SK-N-SH (cell line): ENCODE data around the gene NIT2. TPM values are rescaled to one million over a fixed set of nuclear protein-coding genes. Genes with fewer than 3 reads are reported as not detected.

Experiments
- CTCF ChIA-PET: fragments of 300-600, 350-600 bp; formaldehyde crosslinking; extraction: SDS; loops from one replicate; lab custom pipeline; 2021; lab: Yijun Ruan, JAX
- POLR2A ChIA-PET: fragments of 350-600 bp; sonication (Branson Sonifier 250); formaldehyde crosslinking; extraction: SDS; loops from one replicate; lab custom pipeline; 2020; ENCODE audit warnings: antibody characterized with exemption, inconsistent platforms; lab: Yijun Ruan, JAX
- DNase-seq: peaks from one replicate; pipeline ENCODE4 v3.0.0; 2012
- H2AFZ ChIP-seq: fragments of 200-600 bp; sonication (generic); 2 replicates; pipeline ENCODE4 v1.8.1; 2016; ENCODE audit warnings: antibody characterized with exemption, mild to moderate bottlenecking, low read depth
- H3F3A ChIP-seq: fragments of 200-600 bp; sonication (generic); replicated peaks from 2 replicates; pipeline ENCODE3; 2016; ENCODE audit warnings: antibody characterized with exemption, mild to moderate bottlenecking; ENCODE audit not compliant: insufficient read depth
- H3K27ac ChIP-seq, 2 experiments: fragments of 200-500 bp in 1 of 2; fragments of 200-600 bp in 1 of 2; sonication (Bioruptor generic) in 1 of 2; sonication (generic), shearing (Covaris generic) in 1 of 2; 2 replicates each; pipeline versions ENCODE4 v1.5.1 to v1.6.1; 2014 to 2016; ENCODE audit warnings: low read depth in 2 of 2, inconsistent platforms in 1 of 2, low read length in 1 of 2, mild to moderate bottlenecking in 1 of 2, mixed read lengths in 1 of 2
- H3K27me3 ChIP-seq: fragments of 200-600 bp; sonication (generic), shearing (Covaris generic); 2 replicates; pipeline ENCODE4 v1.6.1; 2016; ENCODE audit warnings: mixed run types; ENCODE audit not compliant: insufficient read depth
- H3K36me3 ChIP-seq, 2 experiments: fragments of 200-500 bp in 1 of 2; fragments of 200-600 bp in 1 of 2; sonication (Bioruptor generic) in 1 of 2; sonication (generic) in 1 of 2; replicated peaks in 1 of 2; 2 replicates each; pipeline versions ENCODE3 to v1.5.1; 2014 to 2016; ENCODE audit warnings: low read length in 1 of 2, mild to moderate bottlenecking in 1 of 2; ENCODE audit not compliant: insufficient read depth in 2 of 2, control insufficient read depth in 1 of 2
- H3K4me1 ChIP-seq, 2 experiments: fragments of 200-500 bp in 1 of 2; fragments of 200-600 bp in 1 of 2; sonication (Bioruptor generic) in 1 of 2; sonication (generic), shearing (Covaris generic) in 1 of 2; 2 replicates each; pipeline versions ENCODE4 v1.5.1 to v1.6.1; 2014 to 2016; ENCODE audit warnings: low read depth in 1 of 2, low read length in 1 of 2, mixed run types in 1 of 2; ENCODE audit not compliant: insufficient read depth in 2 of 2, control insufficient read depth in 1 of 2
- H3K4me2 ChIP-seq: fragments of 200-600 bp; sonication (generic), shearing (Covaris generic); 2 replicates; pipeline ENCODE4 v1.6.1; 2017; ENCODE audit warnings: mixed run types
- H3K4me3 ChIP-seq, 2 experiments: fragments of 200-500 bp in 1 of 2; fragments of 200-600 bp in 1 of 2; sonication (Bioruptor generic) in 1 of 2; sonication (generic), shearing (Covaris generic) in 1 of 2; 2 replicates each; pipeline versions ENCODE4 v1.5.1 to v1.8.1; 2014 to 2016; ENCODE audit warnings: low read depth in 2 of 2, inconsistent platforms in 1 of 2, low read length in 1 of 2, mild to moderate bottlenecking in 1 of 2, mixed read lengths in 1 of 2, moderate library complexity in 1 of 2
- H3K79me2 ChIP-seq: fragments of 200-600 bp; sonication (generic); 2 replicates; pipeline ENCODE4 v1.8.1; 2017; ENCODE audit warnings: mild to moderate bottlenecking; ENCODE audit not compliant: insufficient read depth
- H3K9ac ChIP-seq: fragments of 200-600 bp; sonication (generic); 2 replicates; pipeline ENCODE4 v1.6.1; 2017; ENCODE audit warnings: mixed run types
- H3K9me2 ChIP-seq: fragments of 200-600 bp; sonication (generic); 2 replicates; pipeline ENCODE4 v1.6.1; 2017; ENCODE audit warnings: mixed run types
- H3K9me3 ChIP-seq: fragments of 200-600 bp; sonication (generic); 2 replicates; pipeline ENCODE4 v1.6.1; 2017; ENCODE audit warnings: mixed run types, mild to moderate bottlenecking, moderate library complexity
- H4K20me1 ChIP-seq: fragments of 200-600 bp; sonication (generic); 2 replicates; pipeline ENCODE4 v1.6.1; 2017; ENCODE audit warnings: mild to moderate bottlenecking, mixed run types; ENCODE audit not compliant: insufficient read depth
- POLR2AphosphoS5 ChIP-seq: IDR thresholded peaks from 2 replicates; pipeline ENCODE4 v1.6.1; 2012; ENCODE audit warnings: low read depth, low read length
- RAD21 ChIP-seq: IDR thresholded peaks from 2 replicates; pipeline ENCODE4 v1.6.1; 2012; ENCODE audit warnings: mild to moderate bottlenecking, low read length
- RFX5 ChIP-seq: IDR thresholded peaks from 2 replicates; pipeline ENCODE4 v1.6.1; 2012; ENCODE audit warnings: mild to moderate bottlenecking, improper control_type of control experiment, low read length
- TAF1 ChIP-seq: IDR thresholded peaks from 2 replicates; pipeline ENCODE4 v1.6.1; 2012; ENCODE audit warnings: low read depth, mild to moderate bottlenecking, low read length, moderate library complexity, borderline replicate concordance
- WGBS: methylation state at CpG from one replicate; pipeline ENCODE4 v1.1.6; 2017; ENCODE audit warnings: low lambda C conversion rate; 5-methylcytosine and 5-hydroxymethylcytosine counted together
- polyA plus RNA-seq, 3 experiments: library from polyadenylated mRNA; depleted of rRNA; stranded (reverse); fragments of >200 nt; gene quantifications; 2 replicates each; pipeline ENCODE4 v1.2.3, GENCODE V29; 2012
- TF ChIP-seq, protein P1 (sequence below): IDR thresholded peaks from 2 replicates; pipeline ENCODE4; 2012
- TF ChIP-seq, protein P2 (sequence below): fragments of 150-350 bp; IDR thresholded peaks from 2 replicates; pipeline ENCODE4 v1.6.1; 2017; ENCODE audit warnings: antibody characterized with exemption, low read length, low read depth, borderline replicate concordance
- TF ChIP-seq, protein P3 (sequence below): IDR thresholded peaks from 2 replicates; pipeline ENCODE4 v1.4.0; 2012; ENCODE audit warnings: low read depth, borderline replicate concordance

NIT2 gene
- polyA plus RNA-seq, 1 of the 3 experiments (the other 2 are of a cell fraction) = 28.6 TPM

DNA sequence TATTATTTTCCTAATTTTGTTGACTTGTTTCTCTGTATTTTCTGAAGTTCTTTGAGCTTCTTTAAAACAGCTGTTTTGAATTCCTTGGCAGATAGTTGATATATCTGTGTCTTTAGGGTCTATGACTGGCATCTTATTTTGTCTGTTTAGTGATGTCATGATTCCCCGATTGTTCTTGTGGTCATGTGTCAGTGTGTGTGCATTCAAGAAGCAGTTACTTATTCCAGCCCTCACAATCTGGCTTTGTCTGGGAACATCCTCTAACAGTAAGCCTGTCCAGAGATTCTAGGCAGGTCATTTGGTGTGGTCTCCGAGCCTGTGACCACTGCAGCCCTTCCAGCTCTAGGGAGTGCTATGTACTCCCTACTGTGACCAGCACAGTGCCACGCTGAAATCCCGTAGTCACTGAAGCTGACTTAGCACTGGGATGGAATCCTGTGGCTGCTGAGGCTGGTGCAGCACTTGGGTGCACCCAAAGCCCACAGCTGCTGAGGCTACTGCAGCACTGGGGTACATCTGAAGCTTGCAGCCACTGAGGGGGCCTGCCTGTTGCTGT is 73.5 kb downstream of the NIT2 start:
- no peak for DNase-seq
- Histone ChIP-seq H3K4me3 (no peak overlapping the region), H3K9ac (no peak overlapping the region), H3K9me3 (peaks cover 6% of the 10 kb centered on the region), H3K4me2 (no peak overlapping the region), H4K20me1 (no peaks in the 10 kb centered on the region), H3K27ac (no peak overlapping the region), H3K4me1 (no peaks in the 10 kb centered on the region; a peak in 2 of 4 replicates), H2AFZ (no peak overlapping the region), H3K9me2 (no peaks in the 10 kb centered on the region), H3F3A (no peaks in the 10 kb centered on the region), H3K36me3 (peaks cover 2 to 24% of the 10 kb centered on the region in 2 experiments), H3K79me2 (peaks cover 48% of the 10 kb centered on the region), H3K27me3 (no peaks in the 10 kb centered on the region)
- ChIA-PET POLR2A (no interaction called here), CTCF (interaction anchor here (1.1 kb wide), 1 partner anchor 19 kb away, joined by 3 read pairs; no protein-coding TSS in a partner anchor)
- TF ChIP-seq, protein P1, sequence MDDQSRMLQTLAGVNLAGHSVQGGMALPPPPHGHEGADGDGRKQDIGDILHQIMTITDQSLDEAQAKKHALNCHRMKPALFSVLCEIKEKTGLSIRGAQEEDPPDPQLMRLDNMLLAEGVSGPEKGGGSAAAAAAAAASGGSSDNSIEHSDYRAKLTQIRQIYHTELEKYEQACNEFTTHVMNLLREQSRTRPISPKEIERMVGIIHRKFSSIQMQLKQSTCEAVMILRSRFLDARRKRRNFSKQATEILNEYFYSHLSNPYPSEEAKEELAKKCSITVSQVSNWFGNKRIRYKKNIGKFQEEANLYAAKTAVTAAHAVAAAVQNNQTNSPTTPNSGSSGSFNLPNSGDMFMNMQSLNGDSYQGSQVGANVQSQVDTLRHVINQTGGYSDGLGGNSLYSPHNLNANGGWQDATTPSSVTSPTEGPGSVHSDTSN = no peak
- TF ChIP-seq, protein P2, sequence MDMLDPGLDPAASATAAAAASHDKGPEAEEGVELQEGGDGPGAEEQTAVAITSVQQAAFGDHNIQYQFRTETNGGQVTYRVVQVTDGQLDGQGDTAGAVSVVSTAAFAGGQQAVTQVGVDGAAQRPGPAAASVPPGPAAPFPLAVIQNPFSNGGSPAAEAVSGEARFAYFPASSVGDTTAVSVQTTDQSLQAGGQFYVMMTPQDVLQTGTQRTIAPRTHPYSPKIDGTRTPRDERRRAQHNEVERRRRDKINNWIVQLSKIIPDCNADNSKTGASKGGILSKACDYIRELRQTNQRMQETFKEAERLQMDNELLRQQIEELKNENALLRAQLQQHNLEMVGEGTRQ = no peak
- TF ChIP-seq TAF1 = no peak
- TF ChIP-seq RFX5 = no peak
- TF ChIP-seq POLR2AphosphoS5 = no peak
- TF ChIP-seq, protein P3, sequence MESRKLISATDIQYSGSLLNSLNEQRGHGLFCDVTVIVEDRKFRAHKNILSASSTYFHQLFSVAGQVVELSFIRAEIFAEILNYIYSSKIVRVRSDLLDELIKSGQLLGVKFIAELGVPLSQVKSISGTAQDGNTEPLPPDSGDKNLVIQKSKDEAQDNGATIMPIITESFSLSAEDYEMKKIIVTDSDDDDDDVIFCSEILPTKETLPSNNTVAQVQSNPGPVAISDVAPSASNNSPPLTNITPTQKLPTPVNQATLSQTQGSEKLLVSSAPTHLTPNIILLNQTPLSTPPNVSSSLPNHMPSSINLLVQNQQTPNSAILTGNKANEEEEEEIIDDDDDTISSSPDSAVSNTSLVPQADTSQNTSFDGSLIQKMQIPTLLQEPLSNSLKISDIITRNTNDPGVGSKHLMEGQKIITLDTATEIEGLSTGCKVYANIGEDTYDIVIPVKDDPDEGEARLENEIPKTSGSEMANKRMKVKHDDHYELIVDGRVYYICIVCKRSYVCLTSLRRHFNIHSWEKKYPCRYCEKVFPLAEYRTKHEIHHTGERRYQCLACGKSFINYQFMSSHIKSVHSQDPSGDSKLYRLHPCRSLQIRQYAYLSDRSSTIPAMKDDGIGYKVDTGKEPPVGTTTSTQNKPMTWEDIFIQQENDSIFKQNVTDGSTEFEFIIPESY = no peak
- TF ChIP-seq RAD21 = no peak
- 90% methylated on average over 4 of the region's 4 CpGs for WGBS

Other genes with a start within 250 kb of the NIT2 start
- 26.8 and 35.9 TPM in 2 replicates for gene FILIP1L, start 220.3 kb upstream of the NIT2 start, polyA plus RNA-seq (2012; rRNA removed)
- gene TBC1D23, start 73.8 kb upstream of the NIT2 start, polyA plus RNA-seq (2012; rRNA removed) = 6.7 and 10.9 TPM in 2 replicates
- gene TOMM70, start 66.3 kb downstream of the NIT2 start, polyA plus RNA-seq (2012; rRNA removed) = 17.4 and 23.2 TPM in 2 replicates
- gene LNP1, start 66.8 kb downstream of the NIT2 start, polyA plus RNA-seq (2012; rRNA removed) = 2.3 and 2.5 TPM in 2 replicates
- gene TMEM45A, start 157.9 kb downstream of the NIT2 start, polyA plus RNA-seq (2012; rRNA removed) = 6.4 and 10.8 TPM in 2 replicates